HepG2 (cell line): ENCODE measurements around the gene VPS25. TPM values are rescaled to one million over a fixed set of nuclear protein-coding genes. Genes with fewer than 3 reads are reported as not detected.

Experiments
- BHLHE40 ChIP-seq: IDR thresholded peaks from 2 replicates; pipeline ENCODE4 v1.6.1; 2011; ENCODE audit warnings: low read length, improper control_type of control experiment
- DMAP1 ChIP-seq: IDR thresholded peaks from 2 replicates; pipeline ENCODE4 v1.6.1; 2016
- EP300 ChIP-seq, 3 experiments: sonication (generic) in 1 of 3; formaldehyde crosslinking in 1 of 3; IDR thresholded peaks; 2 replicates each; pipeline versions ENCODE4 v1.5.1 to v1.6.1; 2011 to 2020; ENCODE audit warnings: low read depth in 2 of 3, low read length in 2 of 3, borderline replicate concordance in 1 of 3, improper control_type of control experiment in 1 of 3, mild to moderate bottlenecking in 1 of 3, missing genetic modification reagents in 1 of 3, moderate library complexity in 1 of 3
- ETV5 ChIP-seq: IDR thresholded peaks from 2 replicates; pipeline ENCODE4 v1.6.1; 2018; ENCODE audit warnings: missing biosample characterization, missing genetic modification reagents, inconsistent platforms, borderline replicate concordance
- GATAD1 ChIP-seq: IDR thresholded peaks from 2 replicates; pipeline ENCODE4 v1.6.1; 2016; ENCODE audit warnings: missing genetic modification reagents, missing compliant biosample characterization
- NONO ChIP-seq, 2 experiments: fragments of 450-650 bp in 1 of 2; sonication (generic) in 1 of 2; formaldehyde crosslinking in 1 of 2; IDR thresholded peaks in 1 of 2; conservative IDR thresholded peaks in 1 of 2; 2 replicates each; pipeline versions ENCODE4 v1.6.1 to v1.8.0; 2017 to 2022; ENCODE audit warnings: mild to moderate bottlenecking in 1 of 2, missing genetic modification reagents in 1 of 2, moderate library complexity in 1 of 2
- RBAK ChIP-seq: sonication (generic); formaldehyde crosslinking; IDR thresholded peaks from 2 replicates; pipeline ENCODE4 v1.5.1; 2020; ENCODE audit warnings: mild to moderate bottlenecking, missing genetic modification reagents
- SAP130 ChIP-seq: IDR thresholded peaks from 2 replicates; pipeline ENCODE4 v1.6.1; 2016; ENCODE audit warnings: low read depth
- SMARCE1 ChIP-seq: fragments of 450-650 bp; IDR thresholded peaks from 2 replicates; pipeline ENCODE4 v1.6.1; 2017; ENCODE audit warnings: borderline replicate concordance
- SP2 ChIP-seq: sonication (generic); formaldehyde crosslinking; IDR thresholded peaks from 2 replicates; pipeline ENCODE4 v1.5.1; 2020; ENCODE audit warnings: mild to moderate bottlenecking, missing genetic modification reagents
- ZBTB26 ChIP-seq: IDR thresholded peaks from 2 replicates; pipeline ENCODE4 v1.6.1; 2016; ENCODE audit warnings: missing compliant biosample characterization, missing genetic modification reagents, borderline replicate concordance
- ZNF160 ChIP-seq: sonication (generic); formaldehyde crosslinking; IDR thresholded peaks from 2 replicates; pipeline ENCODE4 v1.8.0; 2022; ENCODE audit warnings: mild to moderate bottlenecking, inconsistent platforms, missing genetic modification reagents
- ZNF180 ChIP-seq: sonication (generic); formaldehyde crosslinking; IDR thresholded peaks from 2 replicates; pipeline ENCODE4 v1.4.0; 2020; ENCODE audit warnings: low read depth, missing genetic modification reagents, borderline replicate concordance
- ZSCAN21 ChIP-seq: sonication (generic); formaldehyde crosslinking; IDR thresholded peaks from 2 replicates; pipeline ENCODE4 v1.8.0; 2022; ENCODE audit warnings: mild to moderate bottlenecking, missing genetic modification reagents, moderate library complexity, borderline replicate concordance
- ZSCAN31 ChIP-seq: sonication (generic); formaldehyde crosslinking; IDR thresholded peaks from 2 replicates; pipeline ENCODE4 v1.5.0; 2020; ENCODE audit warnings: low read depth, mild to moderate bottlenecking, missing genetic modification reagents
- polyA plus RNA-seq, 8 experiments: library from polyadenylated mRNA; depleted of rRNA in 3 of 8; stranded (reverse) in 7 of 8; unstranded in 1 of 8; fragments of >200 nt; fragmentation: Illumina TruSeq in 4 of 8; extraction: Trizol in 4 of 8; gene quantifications; 2 replicates each; pipeline versions ENCODE4 v1.2.1 to v1.2.3, GENCODE V29; 2011 to 2016; ENCODE audit warnings: low read depth in 4 of 8, missing spikeins in 1 of 8, mixed read lengths in 1 of 8; ENCODE audit not compliant: insufficient read depth in 1 of 8
- total RNA-seq, 5 experiments: library from RNA; depleted of rRNA; stranded (reverse); fragments of >200 nt; fragmentation: Illumina TruSeq; extraction: Trizol; gene quantifications; 2 replicates each; pipeline ENCODE4 v1.2.3, GENCODE V29; 2016; ENCODE audit warnings: low read depth in 1 of 5
- TF ChIP-seq, protein P1 (sequence below): sonication (generic); formaldehyde crosslinking; conservative IDR thresholded peaks from 2 replicates; pipeline ENCODE4 v1.4.0; 2020; ENCODE audit warnings: missing genetic modification reagents
- TF ChIP-seq, protein P2 (sequence below): sonication (generic); formaldehyde crosslinking; IDR thresholded peaks from 2 replicates; pipeline ENCODE4 v1.4.0; 2020; ENCODE audit warnings: missing genetic modification reagents

Gene VPS25
- total and polyA plus RNA-seq, 2 of the 13 experiments (the other 11 are each of a cell fraction or from before 2014, with no cell fraction given), result 161 to 249 TPM

- TF ChIP-seq RBAK (CRISPR knock-in tag), result 0 out of 2 replicates have a peak, but pooled peaks have one; percentile 37
- TF ChIP-seq NONO (IDR thresholded peaks at IDR 0.05), result no peak
- peak; percentile 97 for TF ChIP-seq NONO (CRISPR knock-in tag; conservative IDR thresholded peaks at IDR 0.05)
- TF ChIP-seq SP2 (CRISPR knock-in tag), result peak; percentile 46; the same call in 1 of the 2 replicates
- peak; percentile 97 for TF ChIP-seq ZSCAN31
- peak; percentile 23; the same call in 1 of the 2 replicates for TF ChIP-seq BHLHE40
- TF ChIP-seq, protein P1, sequence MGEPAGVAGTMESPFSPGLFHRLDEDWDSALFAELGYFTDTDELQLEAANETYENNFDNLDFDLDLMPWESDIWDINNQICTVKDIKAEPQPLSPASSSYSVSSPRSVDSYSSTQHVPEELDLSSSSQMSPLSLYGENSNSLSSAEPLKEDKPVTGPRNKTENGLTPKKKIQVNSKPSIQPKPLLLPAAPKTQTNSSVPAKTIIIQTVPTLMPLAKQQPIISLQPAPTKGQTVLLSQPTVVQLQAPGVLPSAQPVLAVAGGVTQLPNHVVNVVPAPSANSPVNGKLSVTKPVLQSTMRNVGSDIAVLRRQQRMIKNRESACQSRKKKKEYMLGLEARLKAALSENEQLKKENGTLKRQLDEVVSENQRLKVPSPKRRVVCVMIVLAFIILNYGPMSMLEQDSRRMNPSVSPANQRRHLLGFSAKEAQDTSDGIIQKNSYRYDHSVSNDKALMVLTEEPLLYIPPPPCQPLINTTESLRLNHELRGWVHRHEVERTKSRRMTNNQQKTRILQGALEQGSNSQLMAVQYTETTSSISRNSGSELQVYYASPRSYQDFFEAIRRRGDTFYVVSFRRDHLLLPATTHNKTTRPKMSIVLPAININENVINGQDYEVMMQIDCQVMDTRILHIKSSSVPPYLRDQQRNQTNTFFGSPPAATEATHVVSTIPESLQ (CRISPR knock-in tag), result peak; percentile 81; the same call in 1 of the 2 replicates
- TF ChIP-seq EP300 (IDR thresholded peaks at IDR 0.05; ENCODE audit: low read depth in 2 of 2, low read length in 2 of 2), result peak in 1 of 2 experiments; percentile 34; a peak in 1 of 4 replicates
- no peak; the same call in 1 of the 2 replicates for TF ChIP-seq EP300 (CRISPR knock-in tag; IDR thresholded peaks at IDR 0.05; ENCODE audit: borderline replicate concordance)
- peak; percentile 89; the same call in 1 of the 2 replicates for TF ChIP-seq ZSCAN21 (CRISPR knock-in tag)
- TF ChIP-seq SAP130 (CRISPR knock-in tag), result peak; percentile 96
- TF ChIP-seq ZBTB26, result peak; percentile 78
- peak; percentile 90; the same call in 1 of the 2 replicates for TF ChIP-seq ZNF180
- TF ChIP-seq DMAP1 (CRISPR knock-in tag), result peak; percentile 91
- TF ChIP-seq, protein P2, sequence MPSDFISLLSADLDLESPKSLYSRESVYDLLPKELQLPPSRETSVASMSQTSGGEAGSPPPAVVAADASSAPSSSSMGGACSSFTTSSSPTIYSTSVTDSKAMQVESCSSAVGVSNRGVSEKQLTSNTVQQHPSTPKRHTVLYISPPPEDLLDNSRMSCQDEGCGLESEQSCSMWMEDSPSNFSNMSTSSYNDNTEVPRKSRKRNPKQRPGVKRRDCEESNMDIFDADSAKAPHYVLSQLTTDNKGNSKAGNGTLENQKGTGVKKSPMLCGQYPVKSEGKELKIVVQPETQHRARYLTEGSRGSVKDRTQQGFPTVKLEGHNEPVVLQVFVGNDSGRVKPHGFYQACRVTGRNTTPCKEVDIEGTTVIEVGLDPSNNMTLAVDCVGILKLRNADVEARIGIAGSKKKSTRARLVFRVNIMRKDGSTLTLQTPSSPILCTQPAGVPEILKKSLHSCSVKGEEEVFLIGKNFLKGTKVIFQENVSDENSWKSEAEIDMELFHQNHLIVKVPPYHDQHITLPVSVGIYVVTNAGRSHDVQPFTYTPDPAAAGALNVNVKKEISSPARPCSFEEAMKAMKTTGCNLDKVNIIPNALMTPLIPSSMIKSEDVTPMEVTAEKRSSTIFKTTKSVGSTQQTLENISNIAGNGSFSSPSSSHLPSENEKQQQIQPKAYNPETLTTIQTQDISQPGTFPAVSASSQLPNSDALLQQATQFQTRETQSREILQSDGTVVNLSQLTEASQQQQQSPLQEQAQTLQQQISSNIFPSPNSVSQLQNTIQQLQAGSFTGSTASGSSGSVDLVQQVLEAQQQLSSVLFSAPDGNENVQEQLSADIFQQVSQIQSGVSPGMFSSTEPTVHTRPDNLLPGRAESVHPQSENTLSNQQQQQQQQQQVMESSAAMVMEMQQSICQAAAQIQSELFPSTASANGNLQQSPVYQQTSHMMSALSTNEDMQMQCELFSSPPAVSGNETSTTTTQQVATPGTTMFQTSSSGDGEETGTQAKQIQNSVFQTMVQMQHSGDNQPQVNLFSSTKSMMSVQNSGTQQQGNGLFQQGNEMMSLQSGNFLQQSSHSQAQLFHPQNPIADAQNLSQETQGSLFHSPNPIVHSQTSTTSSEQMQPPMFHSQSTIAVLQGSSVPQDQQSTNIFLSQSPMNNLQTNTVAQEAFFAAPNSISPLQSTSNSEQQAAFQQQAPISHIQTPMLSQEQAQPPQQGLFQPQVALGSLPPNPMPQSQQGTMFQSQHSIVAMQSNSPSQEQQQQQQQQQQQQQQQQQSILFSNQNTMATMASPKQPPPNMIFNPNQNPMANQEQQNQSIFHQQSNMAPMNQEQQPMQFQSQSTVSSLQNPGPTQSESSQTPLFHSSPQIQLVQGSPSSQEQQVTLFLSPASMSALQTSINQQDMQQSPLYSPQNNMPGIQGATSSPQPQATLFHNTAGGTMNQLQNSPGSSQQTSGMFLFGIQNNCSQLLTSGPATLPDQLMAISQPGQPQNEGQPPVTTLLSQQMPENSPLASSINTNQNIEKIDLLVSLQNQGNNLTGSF (CRISPR knock-in tag), result 0 out of 2 replicates have a peak, but pooled peaks have one; percentile 29
- TF ChIP-seq SMARCE1, result no peak
- TF ChIP-seq ZNF160, result peak; percentile 92
- peak; percentile 93 for TF ChIP-seq GATAD1 (CRISPR knock-in tag)
- TF ChIP-seq ETV5, result peak; percentile 59
These were observed 25.4 kb downstream of the VPS25 start, which contains the start of the genes CNTD1 and COA3 (continued) for GRCh38 chr17:42798383-42799380.
